Measurements from ENCODE around the gene GJC1. TPM values are rescaled to one million over a fixed set of nuclear protein-coding genes. Genes with fewer than 3 reads are reported as not detected.
"Not testable (repeated sequence)": the region's sequence is repeated elsewhere in the genome, so short reads cannot be mapped to it uniquely, and the experiment has no call there.

Gene GJC1
- total RNA-seq, 2 experiments from 2014 or later: 0.79 to 1.1 TPM

DNA sequence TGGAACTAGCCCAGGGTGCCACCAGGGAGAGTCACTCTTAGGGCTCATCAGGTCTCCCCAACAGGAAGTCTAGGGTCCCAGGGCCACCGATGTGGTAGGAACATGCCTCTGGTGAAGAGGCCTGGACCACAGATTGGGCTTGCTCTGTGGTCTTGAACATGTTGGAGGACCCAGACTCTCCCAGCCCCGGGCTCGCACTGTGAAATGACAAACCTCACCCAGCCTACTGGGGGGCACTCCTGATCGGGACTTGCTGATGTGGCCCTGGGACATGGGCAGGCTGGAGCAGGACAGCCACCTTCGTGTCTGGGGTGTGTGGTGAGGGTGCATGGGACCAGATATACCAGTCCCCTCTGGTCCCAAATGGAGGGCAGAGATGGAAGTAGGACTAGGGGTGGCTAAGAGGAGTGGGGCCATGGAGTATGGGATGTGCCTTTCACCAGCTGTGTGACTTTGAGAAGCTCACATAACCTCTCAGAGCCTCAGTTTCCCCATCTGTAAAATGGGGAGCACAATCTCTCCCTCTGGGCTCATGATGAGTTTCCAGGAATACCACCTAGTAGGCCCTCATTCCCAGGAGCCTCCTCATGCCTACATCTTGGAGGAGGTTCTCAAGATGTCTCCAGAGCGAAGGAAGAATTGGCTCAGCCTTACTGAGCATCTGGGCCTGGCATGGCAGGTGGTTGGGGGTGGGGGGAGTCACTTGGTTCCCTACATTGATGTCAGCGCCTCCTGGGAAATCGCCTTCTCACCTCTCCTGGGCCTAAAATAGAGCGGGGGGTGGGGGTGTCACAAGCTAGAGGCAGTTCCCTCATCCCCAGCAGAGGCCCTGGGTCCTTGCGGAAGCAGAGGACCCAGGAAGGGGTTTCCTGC is 72.8 kb downstream of the GJC1 start:
- CTCF ChIA-PET: interaction anchor here (0.7 kb wide), 1 partner anchor 136 kb away, joined by 3 read pairs; no protein-coding TSS in a partner anchor
- no peaks in the 10 kb centered on the region for H3K4me1 Mint-ChIP-seq
- H3K27me3 Mint-ChIP-seq: peaks cover 32% of the 10 kb centered on the region

DNA sequence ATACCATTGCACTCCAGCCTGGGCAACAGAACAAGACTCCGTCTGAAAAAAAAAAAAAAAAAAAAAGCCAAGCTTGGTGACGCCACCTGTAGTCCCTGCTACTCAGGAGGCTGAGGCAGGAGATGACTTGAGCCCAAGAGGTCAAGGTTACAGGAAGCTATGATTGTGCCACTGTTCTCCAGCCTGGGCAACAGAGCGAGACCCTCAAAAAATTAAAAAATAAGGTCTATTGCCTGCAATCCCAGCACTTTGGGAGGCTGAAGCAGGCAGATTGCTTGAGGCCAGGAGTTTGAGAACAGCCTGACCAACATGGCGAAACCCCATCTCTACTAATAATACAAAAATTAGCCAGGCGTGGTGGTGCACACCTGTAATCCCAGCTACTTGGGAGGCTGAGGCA is 74.9 kb downstream of the GJC1 start:
- H3K9me3 Mint-ChIP-seq; H3K4me3 Mint-ChIP-seq; CTCF ChIA-PET; DNase-seq; H3K36me3 Mint-ChIP-seq (ENCODE audit: low read depth); H3K4me1 Mint-ChIP-seq; POLR2A ChIA-PET; H3K27ac Mint-ChIP-seq: not testable (repeated sequence)
- peaks cover 18% of the 10 kb centered on the region for H3K27me3 Mint-ChIP-seq

More for the DNA sequence above, 72.8 kb downstream of the GJC1 start:
- POLR2A ChIA-PET: no interaction called here
- Mint-ChIP-seq H3K9me3 (no peaks in the 10 kb centered on the region), H3K36me3 (ENCODE audit: low read depth) (no peaks in the 10 kb centered on the region), H3K4me3 (no peak overlapping the region), H3K27ac (no peak overlapping the region)
- no peak for DNase-seq

DNA sequence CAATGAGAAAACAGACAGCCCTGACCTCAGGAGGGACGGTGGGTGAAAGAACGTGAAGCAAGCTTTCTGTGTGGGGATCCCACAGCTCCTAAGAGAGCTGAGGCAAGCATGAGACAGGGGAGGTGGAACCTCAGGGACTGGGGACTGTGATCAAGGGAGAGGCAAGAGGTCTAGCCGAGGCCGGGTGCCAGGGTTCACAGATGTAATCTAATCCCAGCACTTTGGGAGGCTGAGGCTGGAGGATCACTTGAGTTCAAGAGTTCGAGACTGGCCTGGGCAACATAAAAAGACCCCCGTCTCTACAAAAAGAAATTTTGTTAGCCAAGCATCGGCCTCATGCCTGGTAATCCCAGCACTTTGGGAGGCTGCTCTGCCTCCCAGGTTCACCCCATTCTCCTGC is 75.8 kb downstream of the GJC1 start:
- POLR2A ChIA-PET: no interaction called here
- peaks cover 17% of the 10 kb centered on the region for H3K27me3 Mint-ChIP-seq
- CTCF ChIA-PET: no interaction called here

DNA sequence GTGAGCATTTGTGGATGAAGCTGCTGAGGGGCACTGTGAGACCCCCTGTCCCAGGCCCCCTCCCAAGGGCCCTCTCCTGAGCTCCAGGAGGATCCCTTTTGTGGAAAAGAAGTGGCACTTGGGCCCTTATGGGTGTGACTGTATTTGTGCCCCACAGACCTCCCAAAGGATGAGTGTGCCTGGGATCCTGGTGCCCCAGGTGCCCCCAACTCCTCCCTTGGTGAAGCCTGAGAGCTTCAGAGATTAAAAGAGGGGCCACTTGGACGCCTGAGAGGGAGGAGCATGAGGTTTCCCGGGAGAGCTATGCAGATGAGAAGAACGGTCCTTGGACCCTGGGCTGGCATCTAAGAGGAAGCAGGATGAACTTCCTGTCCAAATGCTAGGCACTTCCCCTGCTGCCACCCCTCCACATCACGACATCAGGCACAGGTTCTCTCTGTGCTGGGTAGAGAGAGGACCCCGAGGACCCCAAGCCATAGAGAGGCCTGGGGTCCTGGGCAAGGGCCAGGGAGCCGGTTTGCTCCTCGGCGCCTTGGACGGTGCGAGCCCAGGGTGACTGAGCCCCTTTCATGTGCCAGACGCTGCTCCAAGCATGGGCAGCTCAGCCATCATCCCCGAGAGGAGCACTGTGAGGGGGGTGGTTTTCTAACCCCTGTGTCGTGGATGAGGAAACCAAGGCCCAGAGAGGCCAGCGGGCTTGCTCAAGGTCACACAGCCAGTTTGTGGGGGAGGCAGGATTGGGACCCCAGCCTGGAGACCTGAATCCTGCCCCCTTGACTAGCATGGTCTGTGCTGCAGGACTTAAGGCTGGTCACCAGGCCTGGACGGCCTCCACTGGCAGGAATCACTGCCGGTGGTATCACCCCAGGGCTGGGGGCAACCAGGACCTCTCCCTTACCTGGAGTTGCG is 76.9 kb downstream of the GJC1 start:
- Mint-ChIP-seq H3K9me3 (no peaks in the 10 kb centered on the region), H3K27ac (no peak overlapping the region), H3K27me3 (peaks cover 16% of the 10 kb centered on the region), H3K36me3 (ENCODE audit: low read depth) (peaks cover 10% of the 10 kb centered on the region), H3K4me1 (no peaks in the 10 kb centered on the region), H3K4me3 (no peak overlapping the region)
- CTCF ChIA-PET: interaction anchor here (0.6 kb wide), 1 partner anchor 114 kb away, joined by 3 read pairs; no protein-coding TSS in a partner anchor
- no peak for DNase-seq
- POLR2A ChIA-PET: no interaction called here

More for the DNA sequence above, 75.8 kb downstream of the GJC1 start:
- H3K4me3 Mint-ChIP-seq: no peak overlapping the region
- no peaks in the 10 kb centered on the region for H3K9me3 Mint-ChIP-seq
- H3K4me1 Mint-ChIP-seq: no peaks in the 10 kb centered on the region
- DNase-seq: no peak
- peaks cover 10% of the 10 kb centered on the region for H3K36me3 Mint-ChIP-seq (ENCODE audit: low read depth)
- no peak overlapping the region for H3K27ac Mint-ChIP-seq

DNA sequence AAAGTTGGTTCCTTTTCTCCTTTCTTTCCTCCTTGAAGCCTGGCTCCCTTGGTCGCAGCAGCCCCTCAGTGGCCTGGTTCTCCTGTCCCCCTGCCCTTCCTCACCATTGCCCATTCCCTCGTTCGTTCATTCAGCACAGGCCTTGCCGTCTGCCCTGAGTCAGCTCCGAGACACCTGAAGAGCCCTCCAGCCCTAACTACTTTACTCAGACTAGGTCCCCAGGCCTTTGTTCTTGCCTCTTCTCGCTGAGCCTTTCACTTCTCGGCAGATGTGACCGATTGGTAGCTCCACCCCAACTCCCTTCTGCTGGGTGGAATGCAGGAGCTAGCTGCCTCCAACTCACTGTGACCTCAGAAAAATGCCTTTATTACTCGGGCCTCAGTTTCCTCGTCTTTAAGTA is 78.3 kb downstream of the GJC1 start:
- peaks cover 2% of the 10 kb centered on the region for H3K27me3 Mint-ChIP-seq
- H3K27ac Mint-ChIP-seq: no peak overlapping the region
- no peaks in the 10 kb centered on the region for H3K4me1 Mint-ChIP-seq
- no peak overlapping the region for H3K4me3 Mint-ChIP-seq
- POLR2A ChIA-PET: no interaction called here
- peaks cover 10% of the 10 kb centered on the region for H3K36me3 Mint-ChIP-seq (ENCODE audit: low read depth)
- CTCF ChIA-PET: no interaction called here
- DNase-seq: no peak
- H3K9me3 Mint-ChIP-seq: no peaks in the 10 kb centered on the region

DNA sequence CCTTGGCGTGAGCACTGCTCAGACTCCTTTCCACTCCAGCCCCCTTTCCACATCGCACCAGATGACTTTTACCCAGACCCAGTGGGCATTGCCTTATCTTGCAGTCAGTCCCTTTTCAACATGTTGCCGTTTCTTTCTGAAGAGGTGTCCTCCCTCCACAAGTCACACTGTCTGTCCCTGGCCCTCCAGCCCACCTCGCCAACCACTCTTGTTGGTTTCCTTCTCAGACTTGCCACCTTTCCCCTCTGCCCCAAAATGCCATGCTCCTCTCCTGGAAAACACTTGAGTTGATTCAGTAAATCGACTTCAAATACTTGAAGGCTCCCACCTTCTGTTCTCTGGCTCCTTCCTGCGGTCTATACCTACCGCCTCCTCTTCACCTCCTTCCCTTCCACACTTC is 78.8 kb downstream of the GJC1 start:
- POLR2A ChIA-PET: no interaction called here
- H3K4me3 Mint-ChIP-seq: no peak overlapping the region

DNA sequence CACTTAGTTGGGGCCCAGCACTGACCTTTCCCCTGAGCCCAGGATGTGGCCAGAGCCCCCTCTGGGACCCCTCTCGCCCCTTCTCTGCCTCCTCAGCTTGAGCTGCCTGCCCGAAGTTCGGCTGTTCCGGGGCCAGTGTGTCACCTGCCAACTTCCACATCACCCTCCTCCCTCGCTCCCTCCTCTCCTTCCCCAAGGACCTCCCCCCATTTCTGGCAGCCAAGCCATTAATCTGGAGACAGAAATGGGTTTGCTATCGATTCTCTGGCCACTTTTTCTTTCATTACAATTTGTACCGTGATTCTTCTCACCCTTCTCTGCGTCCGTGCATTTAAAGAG is 80.1 kb downstream of the GJC1 start:
- DNase-seq: no peak
- ChIA-PET POLR2A (no interaction called here), CTCF (no interaction called here)
- peaks cover 10% of the 10 kb centered on the region for H3K36me3 Mint-ChIP-seq (ENCODE audit: low read depth)
- H3K9me3 Mint-ChIP-seq: no peaks in the 10 kb centered on the region
- no peaks in the 10 kb centered on the region for H3K4me1 Mint-ChIP-seq
- H3K27ac Mint-ChIP-seq: no peak overlapping the region
- H3K27me3 Mint-ChIP-seq: no peaks in the 10 kb centered on the region
- no peak overlapping the region for H3K4me3 Mint-ChIP-seq

More for the DNA sequence above, 78.8 kb downstream of the GJC1 start:
- Mint-ChIP-seq H3K36me3 (ENCODE audit: low read depth) (peaks cover 10% of the 10 kb centered on the region), H3K27me3 (peaks cover 1% of the 10 kb centered on the region), H3K27ac (no peak overlapping the region), H3K4me1 (no peaks in the 10 kb centered on the region), H3K9me3 (no peaks in the 10 kb centered on the region)
- CTCF ChIA-PET: no interaction called here
- DNase-seq: no peak

DNA sequence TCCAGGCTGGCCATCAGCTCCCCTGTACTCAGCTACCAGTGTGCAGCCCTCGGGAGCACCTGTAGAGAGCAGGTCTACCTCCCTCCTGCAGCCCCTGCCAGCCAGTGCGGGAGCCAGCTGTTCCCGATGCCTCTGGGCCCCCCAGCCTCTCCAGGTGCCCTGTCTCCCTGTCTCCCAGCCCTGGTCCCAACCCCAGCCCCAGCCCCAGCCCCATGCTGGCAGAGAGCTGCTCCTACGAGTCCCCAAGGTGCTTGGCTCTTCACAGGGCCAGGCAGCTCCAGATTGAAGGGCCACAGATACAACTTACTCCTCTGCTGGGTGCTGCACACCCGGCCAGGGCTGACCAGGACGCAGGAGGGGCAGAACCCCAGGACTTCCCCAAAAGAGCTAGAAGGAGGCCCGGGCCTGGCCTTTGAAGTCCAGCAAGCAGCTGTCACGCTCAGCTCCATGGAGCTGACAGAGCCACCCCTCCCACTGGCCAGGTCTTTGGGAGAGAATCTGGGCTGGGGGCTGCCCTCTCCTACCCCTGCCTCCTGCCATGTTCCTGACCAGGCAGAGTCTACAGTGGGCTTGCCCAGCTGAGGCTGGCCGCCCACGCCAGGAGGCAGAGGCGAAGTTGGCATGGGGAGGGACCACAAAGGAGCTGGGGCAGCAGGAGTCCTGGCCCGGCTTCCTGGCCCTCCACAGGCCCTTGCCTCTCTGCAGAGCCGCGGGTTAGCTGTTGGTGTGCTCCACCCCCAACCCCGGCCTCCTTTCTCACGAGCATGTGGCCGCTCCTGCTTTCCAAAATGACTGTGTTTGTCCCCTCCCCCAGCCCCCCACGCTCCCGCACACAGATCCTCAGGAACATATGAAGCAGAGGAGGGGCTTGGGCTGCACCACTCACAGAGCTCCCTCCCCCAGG is 80.8 kb downstream of the GJC1 start:
- DNase-seq: no peak
- H3K4me3 Mint-ChIP-seq: no peak overlapping the region
- CTCF ChIA-PET: no interaction called here
- no peaks in the 10 kb centered on the region for H3K4me1 Mint-ChIP-seq
- H3K27me3 Mint-ChIP-seq: no peaks in the 10 kb centered on the region
- H3K27ac Mint-ChIP-seq: no peak overlapping the region
- no peaks in the 10 kb centered on the region for H3K9me3 Mint-ChIP-seq
- POLR2A ChIA-PET: interaction anchor here (0.5 kb wide), 1 partner anchor 342 kb away, joined by 3 read pairs; no protein-coding TSS in a partner anchor
- peaks cover 10% of the 10 kb centered on the region for H3K36me3 Mint-ChIP-seq (ENCODE audit: low read depth)

Other genes with a start within 250 kb of the GJC1 start
- under 1 TPM; 0.22 to 0.46 TPM for gene MEIOC, start 173.8 kb downstream of the GJC1 start, total RNA-seq
- 10 to 100 TPM; 25.5 to 26.8 TPM for gene CCDC43, start 140.5 kb downstream of the GJC1 start, total RNA-seq
- 10 to 100 TPM; 26.2 to 32.9 TPM for gene DBF4B, start 121.6 kb downstream of the GJC1 start, total RNA-seq
- under 1 TPM; 0.25 to 0.35 TPM for gene ADAM11, start 71.3 kb downstream of the GJC1 start, total RNA-seq
- not detected for gene HIGD1B, start 17.6 kb upstream of the GJC1 start, total RNA-seq
- 100 to 1,000 TPM; 133 to 145 TPM for gene EFTUD2, start 69.2 kb upstream of the GJC1 start, total RNA-seq
- not detected for gene GFAP, start 85.2 kb upstream of the GJC1 start, total RNA-seq
- 100 to 1,000 TPM; 107 to 109 TPM for gene KIF18B, start 117.5 kb upstream of the GJC1 start, total RNA-seq
- under 1 TPM; 0.67 to 0.77 TPM for gene C1QL1, start 138.0 kb upstream of the GJC1 start, total RNA-seq
- 10 to 100 TPM; 36.5 to 38.6 TPM for gene DCAKD, start 221.3 kb upstream of the GJC1 start, total RNA-seq
- 100 to 1,000 TPM; 118 to 138 TPM for gene NMT1, start 231.0 kb upstream of the GJC1 start, total RNA-seq